PC-9 (cell line): ENCODE data around the gene BZW2. TPM values are rescaled to one million over a fixed set of nuclear protein-coding genes. Genes with fewer than 3 reads are reported as not detected.

Experiments used
- BruUV-seq: library from RNA; stranded (reverse); fragments of 400-500 nt; replicated peaks from 2 replicates; lab custom pipeline; 2021; lab: Mats Ljungman, UMichigan
- CTCF ChIA-PET: fragments of 300-600 bp; sonication (Branson Sonifier 250); formaldehyde crosslinking; loops from one replicate; lab custom pipeline; 2022; ENCODE audit warnings: antibody characterized with exemption; lab: Charles Lee
- POLR2A ChIA-PET: fragments of 300-600 bp; sonication (Branson Sonifier 250); formaldehyde crosslinking; loops from one replicate; lab custom pipeline; 2022; ENCODE audit warnings: antibody characterized with exemption; ENCODE audit not compliant: unreplicated experiment; lab: Charles Lee
- DNase-seq, 2 experiments: peaks; one replicate each; pipeline versions ENCODE4 v3.0.0 to v3.0.0-alpha.2; 2015 to 2022; ENCODE audit warnings: mixed read lengths in 1 of 2
- H2AFZ ChIP-seq: fragments of 200-600 bp; sonication (generic); 2 replicates; pipeline ENCODE4 v1.8.1; 2017; ENCODE audit warnings: antibody characterized with exemption
- H3F3A ChIP-seq: fragments of 200-600 bp; sonication (generic); 2 replicates; pipeline ENCODE4 v1.8.1; 2017; ENCODE audit warnings: antibody characterized with exemption, mild to moderate bottlenecking, low read depth; ENCODE audit not compliant: insufficient read depth
- H3K27ac ChIP-seq: fragments of 200-600 bp; sonication (generic); 2 replicates; pipeline ENCODE4 v1.6.1; 2016; ENCODE audit warnings: mixed run types
- H3K27me3 ChIP-seq: fragments of 200-600 bp; sonication (generic); 2 replicates; pipeline ENCODE4 v1.6.1; 2016; ENCODE audit warnings: low read depth, mixed run types; ENCODE audit not compliant: insufficient read depth
- H3K36me3 ChIP-seq: fragments of 200-600 bp; sonication (generic); 2 replicates; pipeline ENCODE4 v1.6.1; 2016; ENCODE audit warnings: low read depth, mixed run types
- H3K4me1 ChIP-seq: fragments of 200-600 bp; sonication (generic); replicated peaks from 2 replicates; pipeline ENCODE4 v1.6.1; 2016; ENCODE audit warnings: mixed run types; ENCODE audit not compliant: insufficient read depth
- H3K4me2 ChIP-seq: fragments of 200-600 bp; sonication (generic); 2 replicates; pipeline ENCODE4 v1.6.1; 2017; ENCODE audit warnings: mixed run types
- H3K4me3 ChIP-seq: fragments of 200-600 bp; sonication (generic); 2 replicates; pipeline ENCODE4 v1.6.1; 2016; ENCODE audit warnings: mixed run types
- H3K79me2 ChIP-seq: fragments of 200-600 bp; sonication (generic); 2 replicates; pipeline ENCODE4 v1.6.1; 2017; ENCODE audit warnings: low read depth, mixed run types
- H3K9me2 ChIP-seq: fragments of 200-600 bp; sonication (generic); 2 replicates; pipeline ENCODE4 v1.8.1; 2017; ENCODE audit warnings: mild to moderate bottlenecking; ENCODE audit not compliant: insufficient read depth
- H3K9me3 ChIP-seq: fragments of 200-600 bp; sonication (generic); 2 replicates; pipeline ENCODE4 v1.8.1; 2016; ENCODE audit warnings: low read depth; ENCODE audit not compliant: insufficient read depth
- H4K20me1 ChIP-seq: fragments of 200-600 bp; sonication (generic); 2 replicates; pipeline ENCODE4 v1.8.1; 2017; ENCODE audit not compliant: insufficient read depth
- CTCF ChIP-seq: fragments of 200-600 bp; sonication (generic); conservative IDR thresholded peaks from 2 replicates; pipeline ENCODE4 v1.6.1; 2017; ENCODE audit warnings: mixed run types, antibody characterized with exemption, mild to moderate bottlenecking, moderate library complexity
- EZH2 ChIP-seq: fragments of 200-600 bp; sonication (generic); IDR thresholded peaks from 2 replicates; pipeline ENCODE4 v1.8.0; 2017; ENCODE audit warnings: antibody characterized with exemption, low read depth
- intact Hi-C: fragments of 100-400 bp; cut with micrococcal nuclease; formaldehyde crosslinking; loops from one replicate; pipeline ENCODE4 v1.10.0; 2022; ENCODE audit not compliant: unreplicated experiment
- total RNA-seq: library from RNA; stranded (reverse); gene quantifications from 2 replicates; pipeline ENCODE4 v1.2.3, GENCODE V29; 2021

Gene BZW2
- total RNA-seq, 1 experiment from 2014 or later = 93.7 TPM

GRCh38 chr7:16727736-16728135 is 81.8 kb downstream of the BZW2 start:
- Histone ChIP-seq H3K4me2 (no peak overlapping the region), H3K9me3 (no peaks in the 10 kb centered on the region), H3K27me3 (no peaks in the 10 kb centered on the region), H2AFZ (no peak overlapping the region), H3K4me3 (no peak overlapping the region), H4K20me1 (no peaks in the 10 kb centered on the region), H3K36me3 (no peaks in the 10 kb centered on the region), H3K79me2 (no peaks in the 10 kb centered on the region), H3K27ac (no peak overlapping the region), H3K9me2 (no peaks in the 10 kb centered on the region), H3F3A (no peaks in the 10 kb centered on the region), H3K4me1 (no peaks in the 10 kb centered on the region)
- intact Hi-C loops = no loop called here
- TF ChIP-seq EZH2 = no peak
- TF ChIP-seq CTCF = no peak
- no peak for DNase-seq
- ChIA-PET CTCF (no interaction called here), POLR2A (no interaction called here)
- BruUV-seq = no TSS peak

- no peak overlapping the region for H3K27ac ChIP-seq
- no peaks in the 10 kb centered on the region for H3K4me1 ChIP-seq
- H3K4me3 ChIP-seq = no peak overlapping the region
- H3K9me2 ChIP-seq = no peaks in the 10 kb centered on the region
- H4K20me1 ChIP-seq = no peaks in the 10 kb centered on the region
- H3K9me3 ChIP-seq = no peaks in the 10 kb centered on the region
- ChIA-PET CTCF (no interaction called here), POLR2A (interaction anchor here (0.6 to 0.7 kb wide), 2 partner anchors 28 to 463 kb away, joined by 3 to 31 read pairs; no protein-coding TSS in a partner anchor)
- H3K27me3 ChIP-seq = no peaks in the 10 kb centered on the region
- H3K4me2 ChIP-seq = no peak overlapping the region
- H2AFZ ChIP-seq = no peak overlapping the region
- H3F3A ChIP-seq = no peaks in the 10 kb centered on the region
- DNase-seq = no peak
- intact Hi-C loops = no loop called here
- no TSS peak for BruUV-seq
- no peaks in the 10 kb centered on the region for H3K79me2 ChIP-seq
- no peak for TF ChIP-seq CTCF
- no peaks in the 10 kb centered on the region for H3K36me3 ChIP-seq
These were observed 82.8 kb downstream of the BZW2 start for GRCh38 chr7:16728811-16729210.

GRCh38 chr7:16729541-16729940 is 83.6 kb downstream of the BZW2 start:
- no peak overlapping the region for H3K4me3 ChIP-seq
- no peaks in the 10 kb centered on the region for H3K36me3 ChIP-seq
- no peaks in the 10 kb centered on the region for H3K27me3 ChIP-seq
- BruUV-seq = no TSS peak
- no peak overlapping the region for H3K4me2 ChIP-seq
- H3K4me1 ChIP-seq = no peaks in the 10 kb centered on the region
- TF ChIP-seq EZH2 (no peak), CTCF (no peak)
- DNase-seq = no peak
- H3K79me2 ChIP-seq = no peaks in the 10 kb centered on the region
- H4K20me1 ChIP-seq = no peaks in the 10 kb centered on the region
- CTCF ChIA-PET = no interaction called here
- intact Hi-C loops = no loop called here
- POLR2A ChIA-PET = interaction anchor here (0.6 kb wide), 1 partner anchor 27 kb away, joined by 3 read pairs; no protein-coding TSS in a partner anchor
- no peaks in the 10 kb centered on the region for H3K9me2 ChIP-seq
- H3K9me3 ChIP-seq = no peaks in the 10 kb centered on the region
- no peaks in the 10 kb centered on the region for H3F3A ChIP-seq
- no peak overlapping the region for H2AFZ ChIP-seq
- no peak overlapping the region for H3K27ac ChIP-seq
